Measurements from ENCODE around the gene LYPLAL1. TPM values are rescaled to one million over a fixed set of nuclear protein-coding genes. Genes with fewer than 3 reads are reported as not detected.

The LYPLAL1 gene
- total and polyA plus RNA-seq, 11 donors: 19.6 to 126 (median 87.2) TPM

GRCh38 chr1:219128957-219129356 lies 44.7 kb upstream of the LYPLAL1 start:
- DNase-seq: no peak
- TF ChIP-seq, protein P1, sequence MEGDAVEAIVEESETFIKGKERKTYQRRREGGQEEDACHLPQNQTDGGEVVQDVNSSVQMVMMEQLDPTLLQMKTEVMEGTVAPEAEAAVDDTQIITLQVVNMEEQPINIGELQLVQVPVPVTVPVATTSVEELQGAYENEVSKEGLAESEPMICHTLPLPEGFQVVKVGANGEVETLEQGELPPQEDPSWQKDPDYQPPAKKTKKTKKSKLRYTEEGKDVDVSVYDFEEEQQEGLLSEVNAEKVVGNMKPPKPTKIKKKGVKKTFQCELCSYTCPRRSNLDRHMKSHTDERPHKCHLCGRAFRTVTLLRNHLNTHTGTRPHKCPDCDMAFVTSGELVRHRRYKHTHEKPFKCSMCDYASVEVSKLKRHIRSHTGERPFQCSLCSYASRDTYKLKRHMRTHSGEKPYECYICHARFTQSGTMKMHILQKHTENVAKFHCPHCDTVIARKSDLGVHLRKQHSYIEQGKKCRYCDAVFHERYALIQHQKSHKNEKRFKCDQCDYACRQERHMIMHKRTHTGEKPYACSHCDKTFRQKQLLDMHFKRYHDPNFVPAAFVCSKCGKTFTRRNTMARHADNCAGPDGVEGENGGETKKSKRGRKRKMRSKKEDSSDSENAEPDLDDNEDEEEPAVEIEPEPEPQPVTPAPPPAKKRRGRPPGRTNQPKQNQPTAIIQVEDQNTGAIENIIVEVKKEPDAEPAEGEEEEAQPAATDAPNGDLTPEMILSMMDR (IDR thresholded peaks at IDR 0.05): no peak
- TF ChIP-seq POLR2A (IDR thresholded peaks at IDR 0.05): no peak
- H3K4me3 ChIP-seq: no peak overlapping the region
- H3K4me1 ChIP-seq: peaks cover 0 to 17% (median under 1%) of the 10 kb centered on the region in 12 donors
- no peaks in the 10 kb centered on the region for H3K9me3 ChIP-seq
- no peak overlapping the region for H3K27ac ChIP-seq
- no peak for ATAC-seq
- H3K36me3 ChIP-seq: no peaks in the 10 kb centered on the region
- intact Hi-C loops (cut with DNase I): no loop called here
- WGBS, 4 donors: 82 to 94% (median 88%) methylated on average over 2 of the region's 2 CpGs
- H3K27me3 ChIP-seq: no peaks in the 10 kb centered on the region

DNA sequence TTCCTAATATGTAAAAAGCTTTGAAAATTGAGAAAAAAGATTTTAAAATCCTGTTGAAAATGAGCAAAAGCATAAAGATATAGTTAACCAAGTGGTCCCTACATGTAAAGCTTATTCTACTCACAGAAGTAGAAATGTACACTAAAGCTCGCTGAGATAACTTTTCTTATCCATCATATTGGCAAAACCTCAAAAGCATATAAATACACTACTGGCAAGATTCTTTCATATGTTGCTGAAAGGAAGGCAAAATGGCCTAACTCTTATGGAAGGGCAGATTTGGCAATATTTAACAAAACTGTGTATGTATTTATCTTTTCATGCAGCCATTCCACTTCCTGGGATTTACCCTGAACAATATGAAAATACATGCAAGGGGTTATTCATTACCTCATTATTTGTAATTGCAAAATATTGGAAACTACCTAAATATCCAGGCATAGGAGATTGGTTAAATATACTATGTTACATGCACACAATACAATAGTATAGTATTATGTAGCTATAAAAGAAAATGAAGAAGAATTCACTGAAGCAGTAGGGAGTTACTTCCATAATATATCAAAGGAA lies 43.2 kb upstream of the LYPLAL1 start:
- 85 to 97% (median 92%) methylated on average over 1 of the region's 1 CpG for WGBS, 4 donors
- TF ChIP-seq, protein P1 (IDR thresholded peaks at IDR 0.05): no peak
- TF ChIP-seq POLR2A (IDR thresholded peaks at IDR 0.05): no peak
- Histone ChIP-seq H3K27me3 (no peaks in the 10 kb centered on the region), H3K9me3 (peaks cover 0 to 10% (median 0%) of the 10 kb centered on the region in 12 donors), H3K36me3 (no peaks in the 10 kb centered on the region), H3K27ac (no peak overlapping the region), H3K4me3 (no peak overlapping the region), H3K4me1 (peaks cover 0 to 15% (median 0%) of the 10 kb centered on the region in 12 donors)
- DNase-seq (no peak), ATAC-seq (no peak)
- intact Hi-C loops (cut with DNase I): no loop called here

DNA sequence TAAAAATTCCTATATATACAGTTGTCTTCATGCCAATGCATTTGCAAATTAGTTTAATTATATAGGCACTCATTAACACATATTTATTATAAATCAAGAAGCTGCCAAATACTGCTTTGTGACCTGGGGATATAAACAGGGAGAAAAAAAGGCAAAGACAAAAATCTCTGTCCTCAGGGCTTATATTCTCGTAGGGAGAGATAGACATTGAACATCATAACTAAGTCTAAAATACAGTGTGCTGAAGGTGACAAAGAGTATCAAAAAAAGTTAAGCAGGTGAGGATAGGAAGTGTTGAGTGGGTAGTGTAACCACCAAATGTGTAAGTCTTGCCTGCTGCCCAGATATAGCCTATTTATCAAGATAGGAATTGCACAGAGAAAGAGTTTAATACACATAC lies 40.7 kb upstream of the LYPLAL1 start:
- no peaks in the 10 kb centered on the region for H3K27me3 ChIP-seq
- H3K4me1 ChIP-seq: no peaks in the 10 kb centered on the region
- DNase-seq (no peak), ATAC-seq (no peak)
- intact Hi-C loops (cut with DNase I): no loop called here
- H3K27ac ChIP-seq: no peak overlapping the region
- TF ChIP-seq POLR2A (IDR thresholded peaks at IDR 0.05): no peak
- TF ChIP-seq, protein P1 (IDR thresholded peaks at IDR 0.05): no peak
- WGBS, 4 donors: 88 to 96% (median 92%) methylated on average over 1 of the region's 1 CpG
- H3K4me3 ChIP-seq: no peak overlapping the region
- H3K36me3 ChIP-seq: no peaks in the 10 kb centered on the region
- peaks cover 0 to 11% (median 0%) of the 10 kb centered on the region in 12 donors for H3K9me3 ChIP-seq

DNA sequence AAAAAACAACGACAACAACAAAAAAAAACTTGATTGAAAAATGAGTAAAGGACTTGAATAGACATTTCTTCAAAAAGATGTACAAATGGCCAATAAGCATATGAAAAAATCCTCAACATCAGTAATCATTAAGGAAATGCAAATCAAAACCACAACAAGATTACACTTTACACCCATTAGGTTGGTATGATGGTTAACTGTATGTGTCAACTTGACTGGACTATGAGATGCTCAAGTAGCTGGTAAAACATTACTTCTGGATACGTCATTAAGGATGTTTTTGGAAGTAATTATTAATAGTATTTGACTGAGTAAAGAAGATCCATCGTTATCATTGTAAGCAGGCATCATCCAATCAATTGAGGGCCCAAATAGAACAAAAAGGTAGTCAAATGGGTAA lies 34.9 kb upstream of the LYPLAL1 start:
- TF ChIP-seq, protein P1 (IDR thresholded peaks at IDR 0.05): no peak
- no peak for TF ChIP-seq POLR2A (IDR thresholded peaks at IDR 0.05)
- Histone ChIP-seq H3K9me3 (peaks cover 0 to 18% (median 0%) of the 10 kb centered on the region in 12 donors), H3K4me1 (peaks cover 0 to 3% (median 0%) of the 10 kb centered on the region in 12 donors), H3K27me3 (no peaks in the 10 kb centered on the region), H3K27ac (no peak overlapping the region), H3K36me3 (no peaks in the 10 kb centered on the region), H3K4me3 (no peak overlapping the region)
- WGBS, 4 donors: 87 to 90% (median 90%) methylated on average over 3 of the region's 3 CpGs
- DNase-seq (no peak), ATAC-seq (no peak)
- intact Hi-C loops (cut with DNase I): no loop called here

Data from heart left ventricle (tissue), 16 donors.